ENCODE results near the gene ELAVL4. TPM values are rescaled to one million over a fixed set of nuclear protein-coding genes. Genes with fewer than 3 reads are reported as not detected.

ELAVL4 gene
- not detected for total RNA-seq
- polyA plus RNA-seq (2013, experiment 1 of 2), result 0.04 TPM
- polyA plus RNA-seq (2013, experiment 2 of 2), result 0.07 TPM
- total RNA-seq, result 0 to 0.22 (median 0) reads per million in 172 experiments

- Mint-ChIP-seq H3K4me1 (ENCODE audit: low read depth) (peaks cover 21% of the 10 kb centered on the region), H3K27me3 (peaks cover 60% of the 10 kb centered on the region), H3K27ac (no peak within 1 kb of the TSS), H3K9me3 (no peaks in the 10 kb centered on the region), H3K36me3 (ENCODE audit: low read depth) (no peaks in the 10 kb centered on the region), H3K4me3 (peak within 1 kb of the TSS; percentile 72)
- Histone ChIP-seq H3K4me3 (ENCODE audit: low read length) (peak within 1 kb of the TSS; percentile 9), H3K36me3 (ENCODE audit: insufficient read depth, low read length) (no peaks in the 10 kb centered on the region), H3K27ac (ENCODE audit: low read depth in 1 of 2, low read length in 2 of 2) (no peak within 1 kb of the TSS), H3K4me1 (ENCODE audit: insufficient read depth, low read length) (peaks cover 4% of the 10 kb centered on the region), H3K27me3 (ENCODE audit: control insufficient read depth in 1 of 2, insufficient read depth in 2 of 2, low read length in 2 of 2) (peaks cover 14 to 51% of the 10 kb centered on the region in 2 experiments), H3K9me3 (ENCODE audit: control insufficient read depth in 1 of 2, insufficient read depth in 1 of 2, low read length in 2 of 2) (no peaks in the 10 kb centered on the region)
- intact Hi-C loops (cut with DNase I, micrococcal nuclease), result no loop called here
- CTCF ChIA-PET, result no interaction called here
- POLR2A ChIA-PET, result no interaction called here
- no peak for TF ChIP-seq CTCF (IDR thresholded peaks at IDR 0.05)
- DNase-seq (no peak), ATAC-seq (ENCODE audit: poor library complexity) (no peak)
Measured at GRCh38 chr1:50108497-50109059, at the start of gene ELAVL4. TSS of gene ELAVL4 (plus strand) at chr1:50108920. CDS start at chr1:50109190, 270 bp downstream.

GRCh38 chr1:50060279-50060678 is 48.4 kb upstream of the ELAVL4 start:
- Histone ChIP-seq H3K4me1 (ENCODE audit: insufficient read depth, low read length) (no peaks in the 10 kb centered on the region), H3K36me3 (ENCODE audit: insufficient read depth, low read length) (no peaks in the 10 kb centered on the region), H3K27ac (ENCODE audit: low read depth in 1 of 2, low read length in 2 of 2) (no peak overlapping the region), H3K27me3 (ENCODE audit: control insufficient read depth in 1 of 2, insufficient read depth in 2 of 2, low read length in 2 of 2) (no peaks in the 10 kb centered on the region), H3K4me3 (ENCODE audit: low read length) (no peak overlapping the region), H3K9me3 (ENCODE audit: control insufficient read depth in 1 of 2, insufficient read depth in 1 of 2, low read length in 2 of 2) (peaks cover 0 to 1% of the 10 kb centered on the region in 2 experiments)
- Mint-ChIP-seq H3K9me3 (no peaks in the 10 kb centered on the region), H3K36me3 (ENCODE audit: low read depth) (no peaks in the 10 kb centered on the region), H3K4me1 (ENCODE audit: low read depth) (no peaks in the 10 kb centered on the region), H3K4me3 (no peak overlapping the region), H3K27me3 (no peaks in the 10 kb centered on the region), H3K27ac (no peak overlapping the region)
- ATAC-seq (ENCODE audit: poor library complexity) (no peak), DNase-seq (no peak)
- intact Hi-C loops (cut with DNase I, micrococcal nuclease), result no loop called here
- TF ChIP-seq CTCF (IDR thresholded peaks at IDR 0.05), result no peak
- ChIA-PET CTCF (no interaction called here), POLR2A (no interaction called here)

- TF ChIP-seq CTCF (IDR thresholded peaks at IDR 0.05), result no peak
- H3K4me1 ChIP-seq (ENCODE audit: insufficient read depth, low read length), result no peaks in the 10 kb centered on the region
- Mint-ChIP-seq H3K4me1 (ENCODE audit: low read depth) (no peaks in the 10 kb centered on the region), H3K9me3 (no peaks in the 10 kb centered on the region), H3K27me3 (peaks cover 4% of the 10 kb centered on the region), H3K36me3 (ENCODE audit: low read depth) (no peaks in the 10 kb centered on the region), H3K27ac (no peak overlapping the region), H3K4me3 (no peak overlapping the region)
- no peak overlapping the region for H3K4me3 ChIP-seq (ENCODE audit: low read length)
- no peak for ATAC-seq (ENCODE audit: poor library complexity)
- ChIA-PET CTCF (interaction anchor here (1.4 kb wide), 1 partner anchor 14 kb away, joined by 3 read pairs; no protein-coding TSS in a partner anchor), POLR2A (no interaction called here)
- intact Hi-C loops (cut with DNase I, micrococcal nuclease), result no loop called here
- no peak overlapping the region for H3K27ac ChIP-seq (ENCODE audit: low read depth in 1 of 2, low read length in 2 of 2)
- DNase-seq, result no peak
- H3K27me3 ChIP-seq (ENCODE audit: control insufficient read depth in 1 of 2, insufficient read depth in 2 of 2, low read length in 2 of 2), result no peaks in the 10 kb centered on the region
- H3K36me3 ChIP-seq (ENCODE audit: insufficient read depth, low read length), result no peaks in the 10 kb centered on the region
- no peaks in the 10 kb centered on the region for H3K9me3 ChIP-seq (ENCODE audit: control insufficient read depth in 1 of 2, insufficient read depth in 1 of 2, low read length in 2 of 2)
Measured at GRCh38 chr1:50066806-50067205, 41.9 kb upstream of the ELAVL4 start.
